Stromal cell of bone marrow (primary cell): ENCODE data around the gene FOCAD.
"Not testable (repeated sequence)": the region's sequence is repeated elsewhere in the genome, so short reads cannot be mapped to it uniquely, and the experiment has no call there.

Experiments used
- DNase-seq: peaks from one replicate; pipeline ENCODE4 v3.0.0-alpha.2; 2012; ENCODE audit warnings: low read depth

Gene FOCAD

DNA sequence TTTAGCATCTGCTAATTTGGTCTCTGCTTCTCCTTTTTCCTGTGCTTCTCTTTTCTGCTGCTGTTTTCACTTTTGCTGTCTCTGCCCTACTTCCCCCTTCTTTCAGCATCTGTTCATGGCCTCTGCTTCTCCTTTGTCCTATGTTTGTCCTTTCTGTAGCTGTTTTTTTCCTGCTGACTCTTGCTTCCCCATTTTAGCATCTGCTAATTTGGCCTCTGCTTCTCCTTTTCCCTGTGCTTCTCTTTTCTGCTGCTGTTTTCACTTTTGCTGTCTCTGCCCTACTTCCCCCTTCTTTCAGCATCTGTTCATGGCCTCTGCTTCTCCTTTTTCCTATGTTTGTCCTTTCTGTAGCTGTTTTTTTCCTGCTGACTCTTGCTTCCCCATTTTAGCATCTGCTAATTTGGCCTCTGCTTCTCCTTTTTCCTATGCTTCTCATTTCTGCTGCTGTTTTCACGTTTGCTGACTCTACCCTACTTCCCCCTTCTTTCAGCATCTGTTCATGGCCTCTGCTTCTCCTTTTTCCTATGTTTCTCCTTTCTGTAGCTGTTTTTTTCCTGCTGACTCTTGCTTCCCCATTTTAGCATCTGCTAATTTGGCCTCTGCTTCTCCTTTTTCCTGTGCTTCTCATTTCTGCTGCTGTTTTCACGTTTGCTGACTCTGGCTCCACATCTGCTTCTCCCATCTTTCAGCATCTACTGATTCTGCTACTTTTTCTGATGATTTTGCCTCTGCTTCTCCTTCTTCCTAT, 290.3 kb downstream of the FOCAD start:
- not testable (repeated sequence) for DNase-seq

DNA sequence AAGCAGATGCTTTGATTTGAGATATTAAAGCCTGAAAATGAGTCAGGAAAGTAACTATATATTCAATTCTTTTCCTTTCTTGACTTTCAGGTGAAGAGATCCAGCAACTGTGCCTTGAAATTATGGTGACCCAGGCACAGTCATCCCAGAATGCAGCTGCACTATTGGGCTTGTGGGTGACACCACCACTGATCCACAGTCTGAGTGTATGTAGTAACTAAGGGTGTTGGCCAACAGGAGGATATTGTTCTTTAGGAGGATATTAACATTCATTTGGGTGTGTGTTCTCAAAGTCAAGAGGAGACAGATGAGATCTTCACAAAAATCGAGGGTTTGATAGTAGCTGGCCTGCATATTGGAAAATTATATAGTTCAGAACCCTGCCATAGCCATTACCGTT, 294.2 kb downstream of the FOCAD start:
- DNase-seq = no peak

GRCh38 chr9:20980832-20981455, 296.9 kb downstream of the FOCAD start:
- peak; percentile 56 for DNase-seq

DNA sequence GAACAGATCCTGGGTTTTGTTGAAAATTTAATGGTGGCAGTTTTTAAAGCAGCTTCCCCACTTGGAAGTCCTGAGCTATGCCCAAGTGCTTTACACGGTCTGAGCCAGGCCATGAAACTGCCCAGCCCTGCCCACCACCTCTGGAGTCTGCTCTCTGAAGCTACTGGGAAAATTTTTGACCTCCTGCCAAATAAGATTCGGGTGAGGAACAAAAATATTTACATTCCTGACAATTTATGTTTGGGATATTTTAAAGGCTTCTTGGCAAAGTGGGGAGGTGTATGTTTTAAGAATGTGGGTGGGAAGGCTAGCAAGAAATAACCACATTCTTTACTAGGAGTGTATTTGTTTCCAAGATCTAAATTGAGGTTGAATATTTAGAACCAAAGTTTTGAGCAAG, 297.4 kb downstream of the FOCAD start:
- peak; percentile 41 for DNase-seq

- no peak for DNase-seq
These were observed 300.4 kb downstream of the FOCAD start for GRCh38 chr9:20984506-20984905.

DNA sequence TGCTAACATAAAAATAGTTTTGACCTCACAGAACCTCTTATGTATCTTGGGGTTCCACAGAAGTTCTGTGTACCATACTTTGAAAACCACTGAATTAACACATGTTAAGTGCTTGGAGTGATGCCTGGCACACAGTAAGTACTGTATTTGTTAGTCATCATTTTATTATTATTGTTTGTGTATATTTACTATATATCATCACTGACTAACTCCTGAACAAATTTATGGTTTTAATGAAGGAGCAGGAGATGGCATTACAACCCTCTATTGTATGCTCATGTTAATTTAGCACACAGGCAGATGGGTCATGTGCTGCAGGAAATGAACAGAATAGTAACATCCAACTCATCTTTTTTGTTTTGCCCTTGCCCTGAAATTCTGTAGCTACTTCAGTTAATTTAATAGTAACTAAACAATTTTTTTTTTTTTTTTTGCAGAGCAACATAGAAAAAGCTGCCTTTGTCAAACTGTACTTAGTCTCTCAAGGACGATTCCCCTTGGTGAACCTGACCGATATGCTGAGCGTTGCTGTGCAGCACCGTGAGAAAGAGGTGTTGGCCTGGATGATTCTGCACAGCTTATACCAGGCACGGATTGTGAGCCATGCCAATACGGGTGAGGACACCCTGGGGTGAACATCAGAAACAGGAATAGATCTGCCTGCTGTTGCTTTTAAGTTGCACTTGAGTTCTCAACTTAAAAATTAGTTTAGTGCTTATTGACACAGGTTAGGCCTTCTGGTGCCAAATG, 302.0 kb downstream of the FOCAD start:
- DNase-seq = no peak

DNA sequence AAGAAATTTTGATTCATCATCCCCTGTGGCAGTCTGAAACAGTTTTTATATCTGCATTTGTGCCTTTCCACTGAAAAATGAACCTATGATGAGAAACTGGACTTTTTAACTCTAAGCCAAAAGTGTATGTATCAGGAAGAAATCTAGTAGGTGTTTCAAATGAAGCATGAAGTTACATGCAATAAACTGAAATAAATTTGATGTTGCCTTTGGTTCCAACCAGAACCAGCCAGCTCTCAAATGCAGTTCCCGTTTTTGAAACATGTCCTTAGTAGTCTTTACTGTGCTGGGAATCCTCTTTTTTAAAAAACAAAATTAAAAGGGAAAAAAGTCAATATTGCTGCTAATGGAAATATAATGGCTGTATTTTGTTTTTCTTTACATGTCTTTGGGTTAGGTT, 303.5 kb downstream of the FOCAD start:
- no peak for DNase-seq

DNA sequence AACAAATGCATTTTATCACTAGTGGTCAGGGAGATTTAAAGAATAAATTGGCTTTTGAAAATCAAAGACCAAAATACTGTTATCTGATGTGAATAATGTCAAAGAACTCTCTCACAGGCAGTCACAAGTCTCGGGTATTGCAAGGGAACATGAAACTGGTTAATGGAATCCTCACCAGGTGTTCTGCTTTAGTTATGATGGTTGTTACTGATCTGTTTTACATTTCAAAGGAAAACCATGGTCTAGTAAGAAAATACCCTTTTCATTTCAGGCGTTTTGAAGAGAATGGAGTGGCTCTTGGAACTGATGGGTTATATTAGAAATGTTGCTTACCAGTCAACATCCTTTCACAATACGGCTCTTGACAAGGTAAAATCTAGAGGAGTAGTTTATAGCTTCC, 304.0 kb downstream of the FOCAD start:
- DNase-seq = no peak

- peak; percentile 22 for DNase-seq
These were observed 304.7 kb downstream of the FOCAD start for GRCh38 chr9:20988671-20989315.

- DNase-seq = no peak
These were observed 305.9 kb downstream of the FOCAD start for GRCh38 chr9:20989923-20990341.

- no peak for DNase-seq
These were observed 306.8 kb downstream of the FOCAD start for GRCh38 chr9:20990867-20991266.

GRCh38 chr9:20994486-20994885, 310.4 kb downstream of the FOCAD start:
- DNase-seq = no peak

DNA sequence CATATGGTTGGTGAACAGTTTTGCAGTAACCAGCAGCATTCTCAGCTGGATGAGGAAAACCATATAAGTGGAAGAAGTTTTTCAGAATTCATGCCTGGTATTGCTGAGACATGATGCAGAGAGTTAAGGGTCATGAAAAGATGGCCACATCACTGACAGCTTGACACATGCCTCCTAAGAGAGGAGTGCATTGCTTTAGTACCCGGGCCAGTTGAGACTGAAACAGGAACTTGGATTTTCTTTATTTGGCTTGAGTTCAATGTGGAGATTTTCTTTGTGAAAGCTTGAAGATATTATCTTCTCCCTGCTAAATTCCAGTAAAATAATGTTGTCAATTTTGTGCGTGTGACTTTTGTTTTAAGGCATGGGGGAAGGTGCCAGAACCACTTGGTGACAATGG, 311.6 kb downstream of the FOCAD start:
- DNase-seq = no peak

DNA sequence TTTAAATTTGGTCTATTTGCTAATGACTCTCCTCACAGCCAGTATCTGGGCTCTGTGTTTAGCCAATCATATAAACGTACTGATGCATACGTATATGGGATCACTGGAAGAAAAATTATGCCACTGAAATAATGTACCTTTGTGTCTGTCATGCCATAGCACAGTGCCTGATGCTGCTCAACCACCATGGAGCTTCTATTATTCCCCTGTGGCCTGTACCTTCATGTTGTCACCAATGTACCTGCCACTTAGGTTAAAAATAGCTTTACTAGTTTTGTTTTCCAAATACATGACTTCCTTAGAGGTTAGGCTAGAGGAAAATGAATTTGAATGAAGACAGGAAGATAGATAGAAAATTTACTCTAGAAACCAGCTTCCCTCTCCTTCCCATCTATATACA, 312.8 kb downstream of the FOCAD start:
- no peak for DNase-seq

DNA sequence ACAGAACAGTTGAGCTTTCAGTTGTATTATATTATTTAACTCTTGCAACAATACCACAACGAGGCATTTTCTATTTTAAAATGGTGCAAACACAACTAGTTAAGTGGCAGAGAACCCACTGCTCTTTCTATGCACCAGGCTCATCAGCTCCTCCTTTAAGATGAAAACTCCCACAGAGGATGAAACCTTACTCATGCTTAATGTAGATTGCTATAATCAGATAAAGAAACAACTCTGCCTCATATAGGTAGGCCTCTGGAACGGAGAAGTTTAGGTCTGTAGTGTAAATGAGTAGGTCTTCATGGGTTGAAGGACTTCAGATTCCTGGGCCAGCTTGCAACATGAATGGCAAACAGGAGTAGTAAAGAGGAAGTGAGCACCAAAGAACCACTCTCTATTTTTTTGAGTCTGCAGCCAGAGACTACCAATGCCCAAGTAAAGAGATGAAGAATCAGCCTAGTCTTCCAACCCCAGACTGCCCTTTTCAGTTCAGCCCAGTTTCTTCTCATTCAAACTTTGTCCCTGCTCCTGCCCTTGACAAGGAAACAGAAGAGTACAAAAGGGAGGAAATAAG, 313.5 kb downstream of the FOCAD start:
- DNase-seq = no peak

DNA sequence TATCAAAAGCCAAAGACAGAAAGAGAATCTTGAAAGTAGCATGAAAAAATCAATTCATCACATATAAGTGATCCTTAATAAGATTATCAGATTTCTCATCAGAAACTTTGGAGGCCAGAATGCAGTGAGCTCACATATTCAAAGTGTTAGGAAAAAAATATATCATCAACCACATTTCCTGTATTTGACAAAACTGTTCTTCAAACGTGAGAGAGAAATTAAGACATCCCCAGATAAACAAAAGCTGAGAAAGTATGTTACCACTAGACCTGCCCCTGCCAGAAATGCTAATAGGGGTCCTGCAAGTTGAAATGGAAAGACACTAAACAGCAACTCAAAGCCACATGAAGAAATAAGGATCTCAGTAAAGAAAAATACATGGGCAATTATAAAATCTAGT, 317.5 kb downstream of the FOCAD start:
- DNase-seq = no peak

- DNase-seq = no peak
These were observed 318.0 kb downstream of the FOCAD start for GRCh38 chr9:21002040-21002439.

GRCh38 chr9:21015129-21015815, 331.2 kb downstream of the FOCAD start:
- no peak for DNase-seq

DNA sequence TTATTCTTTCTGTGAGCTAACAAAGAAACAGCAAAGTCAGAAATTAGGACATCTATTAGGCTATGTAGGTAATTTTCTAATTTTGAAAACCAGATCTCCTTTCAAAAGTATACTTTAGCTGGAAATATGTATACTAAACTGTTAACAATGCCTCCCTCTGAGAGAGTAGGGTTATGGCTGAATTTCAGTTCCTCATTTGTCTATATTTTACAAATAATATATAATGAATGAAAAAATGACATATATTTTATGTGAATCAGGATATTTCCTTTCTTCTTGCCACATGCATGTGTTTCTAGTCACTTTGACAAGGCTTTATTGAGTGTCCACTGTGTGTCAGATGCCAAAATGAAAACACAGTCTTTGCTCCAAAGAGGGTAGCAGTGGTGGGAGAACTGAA, 331.9 kb downstream of the FOCAD start:
- DNase-seq = no peak

- peak; percentile 38 for DNase-seq
These were observed 332.8 kb downstream of the FOCAD start for GRCh38 chr9:21016701-21017491.

DNA sequence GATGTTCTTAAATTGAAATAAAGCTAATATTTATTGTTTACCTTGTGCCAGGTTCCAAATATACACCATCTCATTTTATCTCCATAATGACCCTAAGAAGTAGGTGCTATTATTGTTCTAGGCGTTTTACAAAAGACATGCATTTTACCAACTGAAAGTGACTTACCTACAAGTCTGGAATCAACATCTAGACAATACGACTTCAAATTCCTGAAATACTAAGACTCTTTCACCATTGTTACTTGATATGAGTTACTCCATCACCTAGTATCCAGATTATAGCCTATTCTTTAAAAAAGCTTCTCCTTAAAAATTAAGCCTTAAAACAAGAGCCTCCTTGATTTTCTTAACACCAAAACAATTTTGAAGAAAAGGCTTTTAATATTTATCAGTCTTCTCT, 334.1 kb downstream of the FOCAD start:
- no peak for DNase-seq
